Measurements from ENCODE around the gene SASH1. TPM values are rescaled to one million over a fixed set of nuclear protein-coding genes. Genes with fewer than 3 reads are reported as not detected.

The SASH1 gene
- total RNA-seq, 1 experiment from 2014 or later = 27.4 TPM

- TF ChIP-seq ATF6 (CRISPR knock-in tag; IDR thresholded peaks at IDR 0.05) (no peak), USF1 (CRISPR knock-in tag; IDR thresholded peaks at IDR 0.05) (no peak), E2F1 (CRISPR knock-in tag; IDR thresholded peaks at IDR 0.05) (no peak), ZNF121 (CRISPR knock-in tag; IDR thresholded peaks at IDR 0.05) (no peak), ZNF671 (CRISPR knock-in tag; IDR thresholded peaks at IDR 0.05) (no peak), SMAD4 (CRISPR knock-in tag; IDR thresholded peaks at IDR 0.05) (no peak), SMAD3 (CRISPR knock-in tag; IDR thresholded peaks at IDR 0.05; ENCODE audit: borderline replicate concordance) (no peak)
These were observed 174.8 kb downstream of the SASH1 start (continued) for GRCh38 chr6:148517470-148517869.

GRCh38 chr6:148518511-148519156 is 176.0 kb downstream of the SASH1 start:
- POLR2A ChIA-PET = no interaction called here
- ATAC-seq (no peak), DNase-seq (ENCODE audit: low spot score) (no peak)
- Mint-ChIP-seq H3K9me3 (no peaks in the 10 kb centered on the region), H3K4me3 (no peak overlapping the region), H3K36me3 (peaks cover 28% of the 10 kb centered on the region), H3K27ac (no peak overlapping the region), H3K27me3 (ENCODE audit: low read depth) (no peaks in the 10 kb centered on the region), H3K4me1 (peaks cover 80% of the 10 kb centered on the region)
- TF ChIP-seq CBFB (CRISPR knock-in tag; IDR thresholded peaks at IDR 0.05; ENCODE audit: low read depth) (no peak), CDX4 (CRISPR knock-in tag; IDR thresholded peaks at IDR 0.05; ENCODE audit: borderline replicate concordance) (no peak), IRF2 (CRISPR knock-in tag; IDR thresholded peaks at IDR 0.05; ENCODE audit: borderline replicate concordance, low read depth) (no peak), TP53 (CRISPR knock-in tag; IDR thresholded peaks at IDR 0.05) (no peak)
- CTCF ChIA-PET = no interaction called here

- no peak overlapping the region for H3K27ac Mint-ChIP-seq
- H3K27me3 Mint-ChIP-seq (ENCODE audit: low read depth) = no peaks in the 10 kb centered on the region
- ChIA-PET CTCF (no interaction called here), POLR2A (no interaction called here)
- peaks cover 31% of the 10 kb centered on the region for H3K36me3 Mint-ChIP-seq
- ATAC-seq = no peak
- no peak for DNase-seq (ENCODE audit: low spot score)
- H3K4me1 Mint-ChIP-seq = peaks cover 70% of the 10 kb centered on the region
- H3K4me3 Mint-ChIP-seq = no peak overlapping the region
- H3K9me3 Mint-ChIP-seq = no peaks in the 10 kb centered on the region
- TF ChIP-seq SMAD4 (CRISPR knock-in tag; IDR thresholded peaks at IDR 0.05) = no peak
- TF ChIP-seq ZNF138 (CRISPR knock-in tag; conservative IDR thresholded peaks at IDR 0.05) = no peak
- no peak for TF ChIP-seq MXD4 (CRISPR knock-in tag; IDR thresholded peaks at IDR 0.05; ENCODE audit: borderline replicate concordance)
- TF ChIP-seq ARID4B (CRISPR knock-in tag; IDR thresholded peaks at IDR 0.05; ENCODE audit: borderline replicate concordance) = no peak
- TF ChIP-seq PRDM15 (CRISPR knock-in tag; IDR thresholded peaks at IDR 0.05) = no peak
- no peak for TF ChIP-seq ZNF263 (CRISPR knock-in tag; IDR thresholded peaks at IDR 0.05; ENCODE audit: low read depth)
- no peak for TF ChIP-seq ZNF423 (CRISPR knock-in tag; IDR thresholded peaks at IDR 0.05)
- TF ChIP-seq MLX (CRISPR knock-in tag; IDR thresholded peaks at IDR 0.05) = no peak
These were observed 177.6 kb downstream of the SASH1 start for GRCh38 chr6:148520109-148520841.

Measured in WTC11 (cell line).